ENCODE results near the gene EEA1. TPM values are rescaled to one million over a fixed set of nuclear protein-coding genes. Genes with fewer than 3 reads are reported as not detected.

The EEA1 gene
- total RNA-seq, 1 experiment from 2014 or later, result 35.7 TPM

GRCh38 chr12:92886131-92886530, 43.0 kb downstream of the EEA1 start:
- H3K27me3 ChIP-seq (replicated peaks; ENCODE audit: insufficient read depth, low read depth, low read length, poor library complexity), result no peaks in the 10 kb centered on the region
- peaks cover 8% of the 10 kb centered on the region for H3K4me1 ChIP-seq (ENCODE audit: insufficient read depth, low read length, poor library complexity, severe bottlenecking)
- intact Hi-C loops (cut with micrococcal nuclease; ENCODE audit: unreplicated experiment), result no loop called here
- peaks cover 9% of the 10 kb centered on the region for H3K36me3 ChIP-seq (ENCODE audit: insufficient read depth, low read length, poor library complexity, severe bottlenecking)
- POLR2A ChIA-PET (ENCODE audit: low non-redundant PET), result interaction anchor here (0.6 kb wide), 1 partner anchor 29 kb away, joined by 18 read pairs; no protein-coding TSS in a partner anchor
- DNase-seq (ENCODE audit: low spot score), result no peak
- CTCF ChIA-PET, result no interaction called here
- TF ChIP-seq EZH2 (IDR thresholded peaks at IDR 0.05; ENCODE audit: borderline replicate concordance, low read depth, low read length, poor library complexity, severe bottlenecking) (no peak), CTCF (conservative IDR thresholded peaks at IDR 0.05; ENCODE audit: low read depth, low read length) (no peak)
- no peaks in the 10 kb centered on the region for H3K9me3 ChIP-seq (ENCODE audit: low read depth, low read length, poor library complexity, severe bottlenecking)
- H3K27ac ChIP-seq (ENCODE audit: low read depth, low read length, poor library complexity, severe bottlenecking), result no peak overlapping the region
- BruUV-seq (replicated peaks), result no TSS peak
- H3K4me3 ChIP-seq (ENCODE audit: low read depth, low read length, poor library complexity, severe bottlenecking), result no peak overlapping the region

GRCh38 chr12:92879698-92880322, 49.3 kb downstream of the EEA1 start:
- no peaks in the 10 kb centered on the region for H3K9me3 ChIP-seq (ENCODE audit: low read depth, low read length, poor library complexity, severe bottlenecking)
- H3K36me3 ChIP-seq (ENCODE audit: insufficient read depth, low read length, poor library complexity, severe bottlenecking), result peaks cover 3% of the 10 kb centered on the region
- ChIA-PET POLR2A (ENCODE audit: low non-redundant PET) (no interaction called here), CTCF (no interaction called here)
- BruUV-seq (replicated peaks), result no TSS peak
- no peak for TF ChIP-seq CTCF (conservative IDR thresholded peaks at IDR 0.05; ENCODE audit: low read depth, low read length)
- H3K27me3 ChIP-seq (replicated peaks; ENCODE audit: insufficient read depth, low read depth, low read length, poor library complexity), result no peaks in the 10 kb centered on the region
- intact Hi-C loops (cut with micrococcal nuclease; ENCODE audit: unreplicated experiment), result no loop called here
- H3K4me3 ChIP-seq (ENCODE audit: low read depth, low read length, poor library complexity, severe bottlenecking), result no peak overlapping the region
- no peaks in the 10 kb centered on the region for H3K4me1 ChIP-seq (ENCODE audit: insufficient read depth, low read length, poor library complexity, severe bottlenecking)
- DNase-seq (ENCODE audit: low spot score), result no peak
- H3K27ac ChIP-seq (ENCODE audit: low read depth, low read length, poor library complexity, severe bottlenecking), result no peak overlapping the region

GRCh38 chr12:92877904-92878303, 51.2 kb downstream of the EEA1 start:
- H3K4me1 ChIP-seq (ENCODE audit: insufficient read depth, low read length, poor library complexity, severe bottlenecking), result no peaks in the 10 kb centered on the region
- intact Hi-C loops (cut with micrococcal nuclease; ENCODE audit: unreplicated experiment), result no loop called here
- no peaks in the 10 kb centered on the region for H3K27me3 ChIP-seq (replicated peaks; ENCODE audit: insufficient read depth, low read depth, low read length, poor library complexity)
- DNase-seq (ENCODE audit: low spot score), result no peak
- CTCF ChIA-PET, result no interaction called here
- H3K27ac ChIP-seq (ENCODE audit: low read depth, low read length, poor library complexity, severe bottlenecking), result no peak overlapping the region
- BruUV-seq (replicated peaks), result no TSS peak
- H3K9me3 ChIP-seq (ENCODE audit: low read depth, low read length, poor library complexity, severe bottlenecking), result no peaks in the 10 kb centered on the region
- H3K36me3 ChIP-seq (ENCODE audit: insufficient read depth, low read length, poor library complexity, severe bottlenecking), result peaks cover 3% of the 10 kb centered on the region
- H3K4me3 ChIP-seq (ENCODE audit: low read depth, low read length, poor library complexity, severe bottlenecking), result no peak overlapping the region
- TF ChIP-seq EZH2 (IDR thresholded peaks at IDR 0.05; ENCODE audit: borderline replicate concordance, low read depth, low read length, poor library complexity, severe bottlenecking) (no peak), CTCF (conservative IDR thresholded peaks at IDR 0.05; ENCODE audit: low read depth, low read length) (no peak)
- POLR2A ChIA-PET (ENCODE audit: low non-redundant PET), result no interaction called here

Data from A673 (cell line).